ENCODE results near the gene FRMD8.

DNA sequence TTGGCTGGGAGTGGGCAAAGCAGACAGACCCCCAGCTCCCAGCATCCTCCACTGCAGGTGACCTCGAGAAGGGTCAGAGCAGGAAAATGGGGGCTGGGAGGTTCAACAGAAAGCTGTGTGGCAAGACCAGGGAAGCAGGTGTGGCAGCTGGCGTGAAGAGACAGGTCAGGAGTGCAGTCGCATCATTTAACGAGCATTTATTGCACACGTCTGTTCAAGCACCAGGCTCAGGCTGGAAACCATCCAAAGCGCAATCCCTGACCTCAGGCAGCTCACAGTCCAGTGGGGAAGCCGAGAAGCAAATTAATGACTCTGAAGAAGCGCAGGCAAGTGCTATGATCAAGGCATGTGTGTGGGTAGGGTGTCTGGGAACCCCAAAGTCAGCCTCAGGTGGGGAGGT, 11.4 kb upstream of the FRMD8 start:
- no peak for TF ChIP-seq CTCF (conservative IDR thresholded peaks at IDR 0.05; ENCODE audit: low read depth in 2 of 2)
- TF ChIP-seq ZNF331 (CRISPR knock-in tag; IDR thresholded peaks at IDR 0.05; ENCODE audit: low read depth): no peak
- no peak for TF ChIP-seq POLR2AphosphoS5 (IDR thresholded peaks at IDR 0.05; ENCODE audit: low read depth)
- no peak for TF ChIP-seq CREB1 (CRISPR knock-in tag; IDR thresholded peaks at IDR 0.05; ENCODE audit: low read depth)
